Fibroblast of the aortic adventitia (primary cell): ENCODE measurements around the gene ENC1. TPM values are rescaled to one million over a fixed set of nuclear protein-coding genes. Genes with fewer than 3 reads are reported as not detected.

Source experiments
- DNase-seq: peaks from one replicate; pipeline ENCODE4 v3.0.0-alpha.2; 2010; ENCODE audit warnings: low read depth
- H3K4me3 ChIP-seq: 2 replicates; pipeline ENCODE4 v1.5.1; 2011; ENCODE audit warnings: low read depth, mild to moderate bottlenecking, control low read depth, low read length, moderate library complexity
- CTCF ChIP-seq: IDR thresholded peaks from 2 replicates; pipeline ENCODE4 v1.5.1; 2011; ENCODE audit warnings: mild to moderate bottlenecking, low read length, control low read depth, inconsistent platforms; ENCODE audit not compliant: insufficient read depth
- total RNA-seq: library from RNA; depleted of rRNA; stranded (reverse); fragments of >200 nt; gene quantifications from 2 replicates; pipeline ENCODE4 v1.2.3, GENCODE V29; 2012; ENCODE audit warnings: low replicate concordance

ENC1 gene
- total RNA-seq, 1 donor, result 21.0 TPM

DNA sequence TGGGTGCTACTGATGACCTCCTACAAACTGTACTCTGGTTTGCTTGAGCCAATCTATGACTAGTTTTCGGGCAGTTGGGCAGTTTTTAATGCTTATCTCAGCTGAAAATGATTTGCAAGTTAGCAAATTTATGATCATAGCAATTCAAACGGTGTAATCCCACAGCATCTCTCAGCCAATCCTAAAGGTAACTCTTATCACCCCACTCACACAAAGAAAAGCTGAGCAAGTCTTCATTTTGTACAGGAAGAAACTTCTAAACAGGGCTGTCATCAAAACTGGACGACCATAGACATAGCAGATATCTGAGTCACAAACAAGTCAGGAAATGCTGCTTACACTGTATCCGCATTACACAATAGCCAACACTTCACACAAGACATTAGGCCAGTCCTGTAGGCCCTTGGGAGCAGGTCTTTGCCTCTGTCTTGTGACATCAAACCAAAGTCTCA is 2.6 kb upstream of the ENC1 start:
- H3K4me3 ChIP-seq, result no peak overlapping the region
- no peak for TF ChIP-seq CTCF
- peak; percentile 93 for DNase-seq

GRCh38 chr5:74642543-74642863 is 2.0 kb upstream of the ENC1 start:
- H3K4me3 ChIP-seq, result no peak overlapping the region
- no peak for TF ChIP-seq CTCF
- no peak for DNase-seq

DNA sequence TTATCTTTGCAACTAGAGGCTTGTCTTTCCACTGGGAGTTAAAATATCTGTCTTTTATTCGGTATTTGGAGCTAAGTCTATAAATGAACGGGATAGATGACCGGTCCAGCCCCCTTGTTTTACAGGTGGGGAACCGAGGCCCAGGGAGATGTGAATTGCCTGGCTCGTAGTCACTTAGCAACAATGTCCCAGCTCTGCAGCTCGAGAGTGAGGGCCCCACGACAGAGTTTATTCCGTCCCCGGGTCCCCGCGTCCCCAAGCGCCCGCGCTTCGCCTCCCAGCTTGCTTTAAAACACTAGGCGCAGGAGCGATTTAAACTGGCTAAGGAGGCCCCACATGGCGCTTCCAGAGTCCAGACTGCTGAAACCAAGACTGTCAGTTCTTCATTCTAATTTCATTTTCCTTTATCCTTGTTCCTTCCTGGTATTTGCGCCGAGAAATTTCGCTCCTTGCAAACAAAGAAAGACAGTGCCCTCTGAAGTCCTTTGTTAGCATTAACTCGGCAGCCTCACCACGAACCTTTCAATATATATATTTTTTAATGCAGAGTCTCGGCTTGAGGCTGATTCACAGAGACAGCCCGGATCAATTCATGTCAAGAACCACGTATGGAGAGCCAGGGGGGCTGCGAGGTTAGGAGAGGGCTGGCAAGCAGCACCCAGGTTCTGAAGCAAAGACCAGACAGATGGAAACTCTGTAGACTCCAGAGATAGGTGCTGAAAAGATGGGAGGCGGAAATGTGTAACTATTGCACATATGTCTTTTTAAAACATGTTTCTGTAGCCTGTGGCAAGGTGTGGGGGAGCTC is 1.4 kb upstream of the ENC1 start:
- peak; percentile 89 for DNase-seq
- peak; percentile 73 for TF ChIP-seq CTCF

GRCh38 chr5:74640954-74641734 is 616 bp upstream of the ENC1 start:
- peak; percentile 71 for DNase-seq
- peak overlapping the region; percentile 96 for H3K4me3 ChIP-seq
- TF ChIP-seq CTCF, result no peak

More for the DNA sequence above, 1.4 kb upstream of the ENC1 start:
- peak overlapping the region; percentile 96 for H3K4me3 ChIP-seq

GRCh38 chr5:74639807-74640449 is 600 bp downstream of the ENC1 start:
- TF ChIP-seq CTCF, result peak; percentile 51
- H3K4me3 ChIP-seq, result peak overlapping the region; percentile 96
- peak; percentile 49 for DNase-seq

GRCh38 chr5:74638970-74639806 is 1.3 kb downstream of the ENC1 start:
- TF ChIP-seq CTCF, result no peak
- peak overlapping the region; percentile 96 for H3K4me3 ChIP-seq
- peak; percentile 64 for DNase-seq
